HG02885 (cell line): ENCODE data around the gene RNU1-3.
"Not testable (repeated sequence)": the region's sequence is repeated elsewhere in the genome, so short reads cannot be mapped to it uniquely, and the experiment has no call there.

Source experiments
- ATAC-seq: cut with Tn5 transposase; IDR thresholded peaks from one replicate; pipeline ENCODE4 v1.9.1; 2021; ENCODE audit warnings: mild to moderate bottlenecking; ENCODE audit not compliant: unreplicated experiment, poor library complexity

The RNU1-3 gene

DNA sequence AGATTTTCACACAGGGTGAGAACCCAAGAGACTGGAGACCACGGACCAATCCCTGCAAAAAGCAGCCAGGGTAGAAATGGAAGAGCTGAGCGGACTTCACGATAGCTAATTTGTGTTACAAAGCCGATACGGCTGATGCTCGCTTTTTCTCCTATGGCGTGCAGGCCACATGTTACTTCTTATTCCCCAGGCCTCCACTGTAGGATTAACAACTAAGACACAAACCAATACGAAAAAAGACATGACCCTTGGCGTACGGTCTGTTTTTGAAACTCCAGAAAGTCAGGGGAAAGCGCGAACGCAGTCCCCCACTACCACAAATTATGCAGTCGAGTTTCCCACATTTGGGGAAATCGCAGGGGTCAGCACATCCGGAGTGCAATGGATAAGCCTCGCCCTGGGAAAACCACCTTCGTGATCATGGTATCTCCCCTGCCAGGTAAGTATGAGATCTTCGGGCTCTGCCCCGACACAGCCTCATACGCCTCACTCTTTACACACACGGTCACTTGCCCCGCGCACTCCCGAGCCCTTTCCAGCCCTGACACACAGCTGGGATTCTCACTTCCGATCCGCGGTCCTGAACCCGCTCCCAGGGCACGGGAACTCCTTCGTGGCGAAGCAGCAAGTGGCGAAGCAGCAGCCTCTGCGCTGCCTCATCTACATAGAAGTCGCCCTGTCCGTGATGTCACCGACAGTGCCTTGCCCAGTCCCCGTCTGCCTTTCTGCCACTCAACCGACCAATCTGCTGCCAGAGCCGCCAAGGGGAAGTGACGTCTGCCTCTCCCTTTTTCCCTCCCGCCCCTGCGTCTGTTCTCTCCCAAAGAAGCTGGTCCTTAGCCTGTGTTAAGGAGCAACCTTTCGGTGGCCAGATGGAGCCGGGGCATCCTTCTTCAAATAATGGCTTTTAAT is at the start of gene RNU1-3:
Gene RNU1-3, minus strand, starts transcription at position 447 of the 912 bp plus-strand sequence.
- ATAC-seq: peak; percentile 93

DNA sequence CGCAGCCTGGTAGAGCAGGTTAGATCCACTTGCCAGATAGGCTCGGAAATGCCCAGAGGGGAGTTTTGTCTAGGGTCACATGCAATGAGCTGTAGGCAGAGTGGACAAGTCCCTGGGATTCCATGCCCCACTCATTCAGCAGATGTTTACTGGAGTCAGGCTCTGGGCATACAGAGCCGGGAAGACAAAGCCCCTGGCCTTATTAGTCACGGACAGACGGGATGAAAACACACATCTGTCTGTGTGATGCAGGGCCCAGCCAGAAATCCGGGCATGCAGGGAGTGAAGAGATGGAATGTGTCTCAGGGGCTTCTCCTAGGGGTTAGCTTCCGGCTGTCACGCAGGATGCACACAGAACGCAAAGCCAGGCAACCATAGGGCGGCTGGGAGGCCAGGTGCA is 46.7 kb upstream of the RNU1-3 start:
- ATAC-seq: not testable (repeated sequence)

DNA sequence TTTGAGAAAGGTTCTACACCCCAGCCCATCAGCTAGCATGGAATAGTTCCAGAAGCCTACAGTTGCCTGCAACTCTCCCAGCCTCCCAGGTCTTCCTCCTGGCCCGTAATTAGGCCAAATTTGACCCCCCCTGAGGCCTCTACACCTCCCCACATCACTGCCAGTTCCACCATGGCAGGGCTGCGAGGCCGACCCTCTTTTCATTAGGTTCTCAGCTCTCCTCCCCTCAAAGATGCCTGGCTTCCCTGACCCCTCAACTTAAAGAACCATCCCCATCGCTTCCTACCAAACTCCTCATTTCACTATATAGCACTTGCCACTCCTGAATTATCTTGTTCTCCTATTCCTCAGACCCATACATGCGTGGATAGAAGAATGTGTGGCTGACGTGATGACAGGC is 46.2 kb upstream of the RNU1-3 start:
- not testable (repeated sequence) for ATAC-seq

DNA sequence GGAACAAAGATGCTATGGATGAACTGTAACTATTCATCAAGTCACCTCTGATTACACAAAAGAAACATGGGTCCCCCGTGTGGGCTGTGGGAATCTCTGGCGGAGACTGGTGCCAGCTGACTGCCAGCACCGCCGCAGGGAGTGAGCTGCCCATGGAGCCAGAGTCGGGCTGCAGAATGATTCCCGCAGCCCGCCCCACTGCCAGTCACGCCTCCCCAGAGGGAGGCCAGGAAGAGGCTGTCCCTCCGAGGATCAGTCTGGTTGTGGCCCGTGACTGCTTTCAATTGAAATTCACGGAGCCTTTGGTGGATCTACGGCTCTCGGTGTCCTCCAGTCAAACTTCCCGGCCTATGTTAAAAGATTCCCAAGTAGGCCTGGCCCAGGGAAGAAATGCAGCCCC is 45.8 kb upstream of the RNU1-3 start:
- ATAC-seq: not testable (repeated sequence)

DNA sequence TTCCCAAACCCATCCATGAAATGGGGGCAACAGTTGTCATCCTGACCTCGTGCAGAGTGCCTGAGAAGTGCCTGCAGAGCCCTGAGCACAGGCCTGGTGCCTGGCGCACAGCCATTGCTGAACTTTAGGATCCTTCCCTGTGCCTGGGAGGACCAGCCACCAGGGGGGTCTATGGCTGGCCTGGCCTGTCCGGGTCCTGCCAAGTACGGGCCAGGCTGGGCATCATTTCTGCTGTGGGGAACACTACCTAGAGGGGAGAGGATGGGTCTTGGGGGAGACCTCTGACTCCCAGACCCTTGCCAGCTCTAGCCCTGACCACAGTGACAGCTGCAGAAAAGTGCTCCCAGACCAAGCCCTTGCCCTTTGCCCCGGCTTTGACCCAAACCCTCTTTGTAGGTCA is 45.4 kb upstream of the RNU1-3 start:
- not testable (repeated sequence) for ATAC-seq

DNA sequence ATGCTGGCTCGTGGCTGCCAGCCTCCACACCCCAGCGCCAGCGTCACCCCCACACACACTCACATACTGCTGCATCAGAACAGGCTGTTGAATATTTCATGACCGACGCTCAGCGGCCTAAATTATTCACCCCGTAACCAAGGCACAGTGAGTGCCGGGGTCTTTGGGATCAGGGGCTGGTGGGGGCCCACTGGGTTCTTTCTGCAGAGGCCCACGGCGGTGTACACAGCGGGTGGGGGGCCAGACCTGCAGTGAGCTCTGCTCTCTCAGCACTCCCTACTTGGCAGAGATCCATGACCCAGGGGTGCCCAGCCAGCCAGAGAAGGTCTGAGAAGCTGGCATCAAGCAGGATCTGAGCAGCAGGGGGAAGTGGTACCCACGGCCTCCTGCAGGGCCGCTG is 43.9 kb upstream of the RNU1-3 start:
- not testable (repeated sequence) for ATAC-seq

DNA sequence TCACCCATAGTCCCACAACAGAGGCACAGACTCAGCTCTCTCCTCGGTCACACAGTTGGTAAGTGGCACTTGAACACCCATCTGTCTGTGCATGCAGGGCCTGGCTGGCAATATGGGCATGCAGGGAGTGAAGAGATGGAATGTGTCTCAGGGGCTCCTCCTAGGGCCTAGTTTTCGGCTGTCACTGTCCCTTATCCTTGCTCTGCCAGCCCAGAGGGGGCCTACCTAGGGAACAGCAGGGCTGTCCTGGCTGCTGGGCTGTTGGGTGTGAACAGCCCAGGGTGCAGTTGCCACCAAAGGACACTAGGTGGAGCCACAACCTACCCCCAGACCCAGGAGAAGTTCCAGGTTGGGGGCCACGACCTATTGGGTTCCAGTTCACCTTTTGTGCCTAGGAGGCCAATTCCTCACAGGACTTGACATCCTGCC is 42.9 kb upstream of the RNU1-3 start:
- not testable (repeated sequence) for ATAC-seq

DNA sequence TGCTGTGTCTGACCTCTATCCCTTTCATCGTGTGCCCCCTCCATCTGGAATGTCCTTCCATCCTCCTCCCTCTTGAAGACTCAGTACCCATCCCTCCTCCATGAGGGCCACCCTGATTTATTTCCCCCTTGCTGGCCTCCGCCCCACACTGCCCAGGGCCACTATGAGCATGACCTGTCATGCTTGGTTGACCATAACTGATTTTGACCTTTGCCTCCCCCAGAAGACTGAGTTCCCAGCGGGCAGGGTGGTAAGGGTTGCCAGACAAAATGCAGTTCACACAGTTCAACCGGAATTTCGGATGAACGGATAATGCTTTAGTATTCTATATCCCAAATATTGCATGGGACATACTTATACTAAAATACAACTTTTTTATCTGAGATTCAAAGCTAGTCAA is 42.0 kb upstream of the RNU1-3 start:
- not testable (repeated sequence) for ATAC-seq

DNA sequence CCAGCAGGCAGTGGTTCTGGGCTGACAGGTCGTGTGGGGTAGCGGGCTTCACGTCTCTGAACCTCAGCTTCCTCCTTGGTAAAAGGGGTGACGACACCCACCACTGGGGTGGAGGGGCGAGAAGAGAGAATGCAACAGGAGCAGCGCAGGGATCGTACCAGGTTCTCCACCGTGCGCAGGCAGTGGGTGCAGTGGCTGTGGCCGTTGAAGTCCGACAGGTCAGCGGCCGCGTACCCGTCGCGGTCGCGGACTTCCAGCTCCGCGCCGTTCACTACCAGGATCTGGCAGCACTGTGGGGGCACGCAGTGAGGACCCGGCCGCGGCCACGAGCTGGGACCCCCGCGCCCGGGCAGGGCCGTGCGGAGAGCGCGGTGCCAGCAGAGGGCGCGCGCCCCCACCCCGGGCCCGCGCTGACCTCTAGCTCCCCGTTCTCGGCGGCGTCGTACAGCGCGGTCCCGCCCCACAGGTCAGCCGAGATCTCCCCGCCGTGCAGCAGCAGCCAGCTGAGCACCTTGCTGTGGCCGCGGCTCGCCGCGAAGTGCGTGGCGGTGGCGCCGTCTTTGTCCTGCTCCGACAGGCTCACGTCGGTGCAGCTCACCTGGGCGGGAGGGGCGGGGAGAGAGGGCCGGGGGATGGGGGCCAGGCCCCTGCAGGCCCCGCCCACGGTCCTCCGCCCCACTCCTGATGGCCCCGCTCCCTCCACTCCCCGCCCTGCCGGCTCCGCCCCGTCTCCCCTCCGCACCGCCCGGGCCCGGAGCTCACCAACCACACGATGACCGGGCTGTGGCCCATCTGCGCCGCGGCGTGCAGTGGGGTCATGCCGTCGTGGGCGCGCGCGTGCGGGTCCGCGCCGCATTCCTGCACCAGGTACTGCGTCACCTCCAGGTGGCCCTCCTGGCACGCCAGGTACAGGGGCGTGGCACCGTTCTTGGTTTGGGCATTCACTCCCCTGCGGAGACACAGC is 40.7 kb upstream of the RNU1-3 start:
- ATAC-seq: not testable (repeated sequence)

DNA sequence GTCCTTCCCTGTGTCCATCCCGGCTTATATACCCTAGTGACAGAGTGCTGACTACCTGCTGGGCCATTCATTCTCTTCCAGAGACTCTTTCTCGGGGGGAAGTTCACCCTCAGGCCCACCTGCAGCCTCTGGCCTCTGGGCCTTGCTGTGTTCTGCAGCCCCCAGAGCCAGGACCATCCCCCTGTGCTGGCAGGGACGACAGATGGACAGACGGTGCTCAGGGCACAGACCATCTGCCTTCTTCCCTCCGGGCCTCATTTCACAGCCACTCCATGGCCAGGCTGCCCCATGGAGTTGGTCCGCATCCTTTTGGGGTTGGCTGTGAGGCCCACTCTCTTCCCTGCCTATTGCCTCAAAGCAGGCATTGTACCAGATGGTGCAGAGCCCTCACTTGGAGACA is 39.6 kb upstream of the RNU1-3 start:
- ATAC-seq: not testable (repeated sequence)

DNA sequence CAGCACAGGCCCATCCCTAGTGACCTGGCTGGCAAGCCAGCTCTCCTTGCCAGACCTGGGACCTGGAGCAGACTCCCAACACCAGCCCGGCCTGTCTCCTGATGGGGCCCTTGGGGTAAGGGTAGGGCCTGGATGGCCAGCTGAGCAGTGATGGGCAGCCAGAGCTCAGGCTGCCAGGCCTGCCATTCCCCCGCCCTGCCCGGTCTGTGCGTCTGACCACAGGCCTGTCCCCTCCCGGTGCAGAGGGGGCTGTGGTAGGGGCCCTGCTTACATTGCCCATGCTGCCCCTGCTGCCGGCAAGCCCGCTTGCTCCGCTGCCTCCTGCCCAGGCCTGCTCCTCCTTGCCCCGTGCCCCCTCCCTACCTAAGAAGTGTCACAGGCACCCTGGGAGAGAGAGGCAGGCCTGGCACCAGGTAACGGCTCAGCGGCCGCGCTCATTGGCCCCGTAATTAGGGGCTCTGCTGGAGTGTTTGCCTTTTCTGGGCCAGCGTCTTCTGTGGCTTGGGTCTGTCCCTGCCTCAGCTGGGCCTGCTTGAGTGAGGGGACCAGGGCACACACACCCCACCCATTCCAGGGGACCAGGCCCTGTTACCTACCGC is 37.9 kb upstream of the RNU1-3 start:
- ATAC-seq: not testable (repeated sequence)

DNA sequence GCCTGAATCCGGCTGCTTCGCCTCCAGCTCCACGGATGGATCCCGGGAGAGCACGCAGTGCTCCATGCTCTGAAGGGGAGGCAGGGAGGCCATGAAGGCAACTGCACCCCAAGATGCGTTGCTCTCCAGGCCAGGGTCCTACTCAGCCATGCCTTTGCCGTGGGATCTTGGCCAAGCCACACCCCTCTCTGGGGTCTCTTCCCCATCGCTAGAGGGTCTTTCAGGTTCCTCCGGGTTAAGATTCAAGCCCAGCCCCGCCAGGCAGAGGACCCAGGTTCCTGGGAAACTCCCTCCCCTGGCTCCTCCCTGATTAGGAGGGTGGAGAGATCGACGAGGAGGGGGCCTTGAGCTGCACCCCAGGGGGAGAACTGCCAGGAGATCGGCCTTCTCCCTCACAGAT is 37.3 kb upstream of the RNU1-3 start:
- ATAC-seq: not testable (repeated sequence)

DNA sequence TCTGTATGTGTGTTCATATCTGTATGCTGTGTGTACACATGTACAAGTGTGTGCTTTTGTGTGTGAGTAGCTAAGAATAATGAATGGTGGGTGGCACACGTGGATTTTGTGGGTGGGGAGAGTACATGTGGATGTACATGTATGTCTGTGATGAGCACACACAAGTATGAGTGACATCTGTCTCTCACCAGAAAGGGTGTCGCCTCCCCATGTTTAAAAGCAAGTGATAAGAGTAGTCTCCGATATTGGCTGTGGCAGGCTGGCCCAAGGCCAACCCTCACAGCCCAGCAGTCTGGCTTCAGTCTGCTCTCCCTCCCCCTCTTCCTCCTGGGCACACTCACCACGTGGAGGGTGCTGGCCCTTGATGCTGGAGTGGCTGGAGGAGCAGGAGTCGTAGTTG is 36.9 kb upstream of the RNU1-3 start:
- ATAC-seq: not testable (repeated sequence)

DNA sequence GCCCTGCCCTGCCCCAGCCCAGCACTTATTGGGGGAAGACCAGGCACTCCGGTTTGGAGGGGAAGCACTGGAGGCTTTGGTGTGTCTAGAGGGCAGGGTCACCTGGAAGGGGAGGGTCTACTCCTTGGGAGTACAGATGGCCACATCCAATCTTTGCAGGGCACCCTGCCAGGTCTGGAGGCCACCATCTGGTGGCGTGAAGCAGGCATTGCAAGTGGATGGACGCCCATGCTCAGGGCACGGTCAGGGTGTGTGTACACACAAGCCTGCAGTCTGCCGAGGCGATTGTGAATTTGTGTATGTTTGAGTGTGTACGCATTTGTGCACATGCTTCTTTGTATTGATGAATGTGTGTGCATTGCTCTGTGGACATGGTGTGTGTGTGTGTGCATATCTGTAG is 36.4 kb upstream of the RNU1-3 start:
- not testable (repeated sequence) for ATAC-seq

DNA sequence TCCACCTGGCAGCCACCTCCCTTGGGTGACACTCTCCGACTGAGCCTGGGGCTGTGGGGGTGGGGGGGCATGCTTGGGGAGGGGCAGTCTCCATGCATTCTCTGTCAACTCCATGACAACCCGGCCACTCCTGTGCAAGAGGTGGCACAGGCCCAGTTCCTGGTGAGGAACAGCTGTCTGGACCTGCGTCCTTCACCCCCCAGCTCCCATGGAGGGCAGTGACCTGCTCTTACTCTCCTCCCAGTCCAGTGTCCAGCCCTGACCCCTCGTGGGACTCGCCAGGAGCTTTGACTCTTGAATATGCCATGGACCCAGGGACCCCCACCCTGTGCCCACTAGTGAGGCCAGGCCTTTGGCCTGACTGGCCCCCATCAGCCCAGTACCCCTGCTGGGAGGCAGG is 35.5 kb upstream of the RNU1-3 start:
- not testable (repeated sequence) for ATAC-seq

DNA sequence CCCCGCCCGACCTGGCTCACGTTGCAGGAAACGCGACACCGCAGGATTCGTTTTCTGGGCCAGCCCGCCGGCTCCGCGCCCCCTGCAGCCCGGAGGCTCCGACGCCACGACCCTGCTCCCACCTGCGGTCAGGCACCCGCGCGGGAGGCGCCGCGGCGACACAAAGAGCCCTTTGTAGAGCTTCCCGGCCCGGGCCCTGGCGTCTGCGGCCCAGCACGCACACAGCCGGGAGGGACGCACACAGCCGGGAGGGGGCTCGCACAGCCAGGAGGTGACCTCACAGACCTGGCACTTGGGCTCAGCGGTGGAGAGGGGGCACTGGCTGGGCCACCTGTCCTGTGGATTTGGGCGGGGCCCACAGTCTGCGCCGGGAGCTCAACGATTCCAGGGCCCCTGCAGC is 34.4 kb upstream of the RNU1-3 start:
- ATAC-seq: not testable (repeated sequence)

DNA sequence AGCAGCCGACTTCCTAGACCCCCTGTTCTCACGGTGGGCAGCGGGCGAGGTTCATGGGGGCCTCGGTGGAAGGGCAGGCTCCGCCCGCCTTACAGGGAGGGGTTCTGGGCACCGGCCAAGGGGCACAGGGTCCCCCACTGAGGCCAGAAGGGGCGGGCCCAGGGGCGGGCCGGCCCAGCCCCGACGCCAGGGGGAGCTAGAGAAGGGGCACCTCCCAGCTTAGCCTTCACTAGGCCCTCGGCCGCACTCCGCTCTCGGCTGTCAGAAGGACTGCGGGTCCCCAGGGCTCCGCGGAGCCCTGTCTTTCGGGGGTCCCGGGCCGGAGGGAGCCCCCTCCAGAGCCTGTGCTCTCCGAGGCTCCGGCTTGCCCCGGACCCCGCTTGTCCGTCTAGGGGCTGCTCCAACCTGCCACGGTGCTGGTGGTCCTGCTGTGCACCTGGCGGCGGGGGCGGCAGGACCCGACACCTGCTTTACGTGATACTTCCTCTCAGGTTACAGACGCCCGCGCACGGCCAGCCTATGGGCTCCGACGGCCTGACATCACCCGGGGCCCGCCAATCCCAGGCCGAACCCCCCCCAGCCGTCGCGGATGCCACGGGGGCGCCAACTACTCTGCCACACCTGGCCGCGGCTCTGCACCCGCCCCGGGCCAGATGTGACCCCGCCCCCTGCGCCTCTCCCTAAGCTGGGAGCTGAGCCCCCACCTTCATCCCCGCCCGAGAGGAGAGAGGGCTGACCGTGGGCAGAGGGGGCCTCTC is 33.6 kb upstream of the RNU1-3 start:
- not testable (repeated sequence) for ATAC-seq

DNA sequence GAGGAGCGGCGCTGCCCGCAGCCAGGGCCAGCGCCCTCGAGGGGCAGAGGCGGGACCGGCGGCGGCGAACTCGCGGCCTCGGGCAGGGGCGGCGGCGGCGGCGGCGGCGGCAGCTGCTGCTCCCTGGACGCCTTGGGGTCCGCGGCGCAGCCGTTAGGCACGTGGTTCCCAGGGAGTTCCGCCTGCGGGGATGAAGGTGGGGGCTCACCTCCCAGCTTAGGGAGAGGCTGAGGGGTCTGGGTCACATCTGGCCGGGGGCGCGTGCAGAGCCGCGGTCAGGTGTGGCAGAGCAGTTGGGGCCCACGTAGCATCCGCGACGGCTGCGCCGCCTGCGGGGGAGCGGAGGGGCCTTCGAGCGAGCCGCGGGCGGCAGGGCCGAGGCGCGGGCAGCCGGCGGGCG is 32.7 kb upstream of the RNU1-3 start:
- ATAC-seq: not testable (repeated sequence)

DNA sequence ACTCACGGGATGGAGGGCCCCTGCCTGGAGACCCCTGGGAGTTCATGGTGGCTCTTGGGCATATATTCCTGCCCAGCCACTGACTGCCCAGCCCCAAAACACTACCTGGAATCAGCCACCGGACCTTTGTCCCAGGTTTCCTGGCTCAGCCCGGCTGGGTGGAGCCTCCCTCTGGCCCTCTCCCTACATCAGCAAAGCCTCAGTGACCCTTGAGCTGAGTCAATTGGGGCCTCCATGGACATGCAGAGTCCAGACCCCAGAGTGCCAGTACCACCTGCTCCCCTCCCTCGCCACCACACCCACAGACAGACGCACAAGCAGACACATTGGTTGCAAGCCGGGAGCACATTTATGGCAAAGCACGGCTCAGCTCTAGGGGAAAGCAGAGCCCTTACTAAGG is 30.4 kb upstream of the RNU1-3 start:
- ATAC-seq: not testable (repeated sequence)
